SK-N-SH (cell line): Measurements from ENCODE around the gene RAF1.

Source experiments
- EZH2phosphoT487 ChIP-seq: fragments of 200-600 bp; sonication (generic); IDR thresholded peaks from 2 replicates; pipeline ENCODE4 v1.6.1; 2017; ENCODE audit warnings: low read depth, mixed run types, mild to moderate bottlenecking, antibody characterized with exemption, moderate library complexity, borderline replicate concordance
- GATA2 ChIP-seq: sonication (generic); formaldehyde crosslinking; IDR thresholded peaks from 2 replicates; pipeline ENCODE4 v1.5.0; 2020; ENCODE audit warnings: mild to moderate bottlenecking, missing genetic modification reagents
- JUND ChIP-seq: IDR thresholded peaks from 2 replicates; pipeline ENCODE4 v1.4.0; 2012
- NRF1 ChIP-seq: IDR thresholded peaks from 2 replicates; pipeline ENCODE4 v1.6.1; 2012; ENCODE audit warnings: low read depth, mild to moderate bottlenecking, low read length
- RAD21 ChIP-seq: IDR thresholded peaks from 2 replicates; pipeline ENCODE4 v1.6.1; 2012; ENCODE audit warnings: mild to moderate bottlenecking, low read length
- RCOR1 ChIP-seq: fragments of 150-350 bp; IDR thresholded peaks from 2 replicates; pipeline ENCODE4 v1.6.1; 2017; ENCODE audit warnings: antibody characterized with exemption, low read length
- RXRA ChIP-seq: IDR thresholded peaks from 2 replicates; pipeline ENCODE4 v1.4.0; 2012; ENCODE audit warnings: low read depth, mild to moderate bottlenecking, borderline replicate concordance
- TF ChIP-seq, protein P1 (sequence below): IDR thresholded peaks from 2 replicates; pipeline ENCODE4 v1.4.0; 2012; ENCODE audit warnings: low read depth
- TF ChIP-seq, protein P2 (sequence below): fragments of 200-600 bp; sonication (generic); IDR thresholded peaks from 2 replicates; pipeline ENCODE4 v1.6.1; 2017; ENCODE audit warnings: antibody characterized with exemption, mild to moderate bottlenecking, moderate library complexity
- TF ChIP-seq, protein P3 (sequence below): IDR thresholded peaks from 2 replicates; pipeline ENCODE4 v1.6.1; 2012; ENCODE audit warnings: mild to moderate bottlenecking, low read depth, low read length, moderate library complexity
- TF ChIP-seq, protein P4 (sequence below): fragments of 150-350 bp; IDR thresholded peaks from 2 replicates; pipeline ENCODE4 v1.6.1; 2017; ENCODE audit warnings: antibody characterized with exemption, low read length, low read depth, borderline replicate concordance

DNA sequence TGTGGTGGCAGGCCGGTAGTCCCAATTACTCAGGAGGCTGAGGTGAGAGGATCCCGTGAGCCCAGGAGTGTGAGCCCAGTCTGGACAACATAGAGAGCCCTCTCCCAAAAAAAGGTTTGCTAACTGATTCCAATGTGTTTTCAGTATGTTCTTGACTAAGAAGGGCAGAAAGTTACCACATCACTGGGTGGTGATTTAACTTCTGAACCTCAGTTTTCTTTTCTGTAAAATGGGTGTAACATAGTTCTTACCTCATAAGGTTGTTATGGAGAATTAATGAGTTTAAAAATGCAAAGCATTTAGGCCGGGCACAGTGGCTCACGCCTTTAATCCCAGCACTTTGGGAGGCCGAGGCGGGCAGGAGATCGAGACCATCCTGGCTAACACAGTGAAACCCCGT lies 28.5 kb upstream of the RAF1 start:
- TF ChIP-seq, protein P1, sequence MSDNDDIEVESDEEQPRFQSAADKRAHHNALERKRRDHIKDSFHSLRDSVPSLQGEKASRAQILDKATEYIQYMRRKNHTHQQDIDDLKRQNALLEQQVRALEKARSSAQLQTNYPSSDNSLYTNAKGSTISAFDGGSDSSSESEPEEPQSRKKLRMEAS = no peak
- TF ChIP-seq RXRA = no peak
- TF ChIP-seq, protein P2, sequence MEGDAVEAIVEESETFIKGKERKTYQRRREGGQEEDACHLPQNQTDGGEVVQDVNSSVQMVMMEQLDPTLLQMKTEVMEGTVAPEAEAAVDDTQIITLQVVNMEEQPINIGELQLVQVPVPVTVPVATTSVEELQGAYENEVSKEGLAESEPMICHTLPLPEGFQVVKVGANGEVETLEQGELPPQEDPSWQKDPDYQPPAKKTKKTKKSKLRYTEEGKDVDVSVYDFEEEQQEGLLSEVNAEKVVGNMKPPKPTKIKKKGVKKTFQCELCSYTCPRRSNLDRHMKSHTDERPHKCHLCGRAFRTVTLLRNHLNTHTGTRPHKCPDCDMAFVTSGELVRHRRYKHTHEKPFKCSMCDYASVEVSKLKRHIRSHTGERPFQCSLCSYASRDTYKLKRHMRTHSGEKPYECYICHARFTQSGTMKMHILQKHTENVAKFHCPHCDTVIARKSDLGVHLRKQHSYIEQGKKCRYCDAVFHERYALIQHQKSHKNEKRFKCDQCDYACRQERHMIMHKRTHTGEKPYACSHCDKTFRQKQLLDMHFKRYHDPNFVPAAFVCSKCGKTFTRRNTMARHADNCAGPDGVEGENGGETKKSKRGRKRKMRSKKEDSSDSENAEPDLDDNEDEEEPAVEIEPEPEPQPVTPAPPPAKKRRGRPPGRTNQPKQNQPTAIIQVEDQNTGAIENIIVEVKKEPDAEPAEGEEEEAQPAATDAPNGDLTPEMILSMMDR = no peak
- TF ChIP-seq, protein P3, sequence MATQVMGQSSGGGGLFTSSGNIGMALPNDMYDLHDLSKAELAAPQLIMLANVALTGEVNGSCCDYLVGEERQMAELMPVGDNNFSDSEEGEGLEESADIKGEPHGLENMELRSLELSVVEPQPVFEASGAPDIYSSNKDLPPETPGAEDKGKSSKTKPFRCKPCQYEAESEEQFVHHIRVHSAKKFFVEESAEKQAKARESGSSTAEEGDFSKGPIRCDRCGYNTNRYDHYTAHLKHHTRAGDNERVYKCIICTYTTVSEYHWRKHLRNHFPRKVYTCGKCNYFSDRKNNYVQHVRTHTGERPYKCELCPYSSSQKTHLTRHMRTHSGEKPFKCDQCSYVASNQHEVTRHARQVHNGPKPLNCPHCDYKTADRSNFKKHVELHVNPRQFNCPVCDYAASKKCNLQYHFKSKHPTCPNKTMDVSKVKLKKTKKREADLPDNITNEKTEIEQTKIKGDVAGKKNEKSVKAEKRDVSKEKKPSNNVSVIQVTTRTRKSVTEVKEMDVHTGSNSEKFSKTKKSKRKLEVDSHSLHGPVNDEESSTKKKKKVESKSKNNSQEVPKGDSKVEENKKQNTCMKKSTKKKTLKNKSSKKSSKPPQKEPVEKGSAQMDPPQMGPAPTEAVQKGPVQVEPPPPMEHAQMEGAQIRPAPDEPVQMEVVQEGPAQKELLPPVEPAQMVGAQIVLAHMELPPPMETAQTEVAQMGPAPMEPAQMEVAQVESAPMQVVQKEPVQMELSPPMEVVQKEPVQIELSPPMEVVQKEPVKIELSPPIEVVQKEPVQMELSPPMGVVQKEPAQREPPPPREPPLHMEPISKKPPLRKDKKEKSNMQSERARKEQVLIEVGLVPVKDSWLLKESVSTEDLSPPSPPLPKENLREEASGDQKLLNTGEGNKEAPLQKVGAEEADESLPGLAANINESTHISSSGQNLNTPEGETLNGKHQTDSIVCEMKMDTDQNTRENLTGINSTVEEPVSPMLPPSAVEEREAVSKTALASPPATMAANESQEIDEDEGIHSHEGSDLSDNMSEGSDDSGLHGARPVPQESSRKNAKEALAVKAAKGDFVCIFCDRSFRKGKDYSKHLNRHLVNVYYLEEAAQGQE = no peak
- TF ChIP-seq RAD21 = no peak
- no peak for TF ChIP-seq EZH2phosphoT487
- TF ChIP-seq GATA2 (CRISPR knock-in tag) = no peak
- TF ChIP-seq, protein P4, sequence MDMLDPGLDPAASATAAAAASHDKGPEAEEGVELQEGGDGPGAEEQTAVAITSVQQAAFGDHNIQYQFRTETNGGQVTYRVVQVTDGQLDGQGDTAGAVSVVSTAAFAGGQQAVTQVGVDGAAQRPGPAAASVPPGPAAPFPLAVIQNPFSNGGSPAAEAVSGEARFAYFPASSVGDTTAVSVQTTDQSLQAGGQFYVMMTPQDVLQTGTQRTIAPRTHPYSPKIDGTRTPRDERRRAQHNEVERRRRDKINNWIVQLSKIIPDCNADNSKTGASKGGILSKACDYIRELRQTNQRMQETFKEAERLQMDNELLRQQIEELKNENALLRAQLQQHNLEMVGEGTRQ = no peak
- TF ChIP-seq NRF1 = no peak
- TF ChIP-seq RCOR1 = no peak
- no peak for TF ChIP-seq JUND
